Measurements from ENCODE around the gene ZNF217.
"Not testable (repeated sequence)": the region's sequence is repeated elsewhere in the genome, so short reads cannot be mapped to it uniquely, and the experiment has no call there.

Gene ZNF217

GRCh38 chr20:53565254-53565653 is 28.4 kb downstream of the ZNF217 start:
- no peak for DNase-seq (ENCODE audit: extremely low read depth, low read depth)
- no peak overlapping the region for H3K4me3 ChIP-seq (replicated peaks; ENCODE audit: low read depth, low read length)
- no peak for TF ChIP-seq CTCF (IDR thresholded peaks at IDR 0.05; ENCODE audit: low read depth, low read length, missing control alignments)

GRCh38 chr20:53562104-53562764 is 31.4 kb downstream of the ZNF217 start:
- H3K4me3 ChIP-seq (replicated peaks; ENCODE audit: low read depth, low read length); DNase-seq (ENCODE audit: extremely low read depth, low read depth): not testable (repeated sequence)

GRCh38 chr20:53561505-53561904 is 32.1 kb downstream of the ZNF217 start:
- no peak for DNase-seq (ENCODE audit: extremely low read depth, low read depth)
- no peak for TF ChIP-seq CTCF (IDR thresholded peaks at IDR 0.05; ENCODE audit: low read depth, low read length, missing control alignments)
- no peak overlapping the region for H3K4me3 ChIP-seq (replicated peaks; ENCODE audit: low read depth, low read length)

- DNase-seq (ENCODE audit: extremely low read depth, low read depth) = no peak
- TF ChIP-seq CTCF (IDR thresholded peaks at IDR 0.05; ENCODE audit: low read depth, low read length, missing control alignments) = no peak
- H3K4me3 ChIP-seq (replicated peaks; ENCODE audit: low read depth, low read length) = no peak overlapping the region
Measured at GRCh38 chr20:53559816-53560215, 33.8 kb downstream of the ZNF217 start.

- no peak overlapping the region for H3K4me3 ChIP-seq (replicated peaks; ENCODE audit: low read depth, low read length)
- no peak for DNase-seq (ENCODE audit: extremely low read depth, low read depth)
- TF ChIP-seq CTCF (IDR thresholded peaks at IDR 0.05; ENCODE audit: low read depth, low read length, missing control alignments) = no peak
Measured at GRCh38 chr20:53557130-53557529, 36.5 kb downstream of the ZNF217 start.

GRCh38 chr20:53556267-53556897 is 37.3 kb downstream of the ZNF217 start:
- no peak for TF ChIP-seq CTCF (IDR thresholded peaks at IDR 0.05; ENCODE audit: low read depth, low read length, missing control alignments)
- H3K4me3 ChIP-seq (replicated peaks; ENCODE audit: low read depth, low read length) = no peak overlapping the region
- DNase-seq (ENCODE audit: extremely low read depth, low read depth) = no peak

GRCh38 chr20:53555816-53556215 is 37.8 kb downstream of the ZNF217 start:
- no peak overlapping the region for H3K4me3 ChIP-seq (replicated peaks; ENCODE audit: low read depth, low read length)
- no peak for DNase-seq (ENCODE audit: extremely low read depth, low read depth)
- TF ChIP-seq CTCF (IDR thresholded peaks at IDR 0.05; ENCODE audit: low read depth, low read length, missing control alignments) = no peak
